A673 (cell line): ENCODE measurements around the gene STX11. TPM values are rescaled to one million over a fixed set of nuclear protein-coding genes. Genes with fewer than 3 reads are reported as not detected.

Experiments used
- BruUV-seq: library from RNA; stranded (reverse); fragments of 400-500 nt; replicated peaks from 2 replicates; lab custom pipeline; 2021; lab: Mats Ljungman, UMichigan
- CTCF ChIA-PET: fragments of 300-600 bp; sonication (Branson Sonifier 250); formaldehyde crosslinking; loops from one replicate; lab custom pipeline; 2022; ENCODE audit warnings: antibody characterized with exemption; lab: Charles Lee
- POLR2A ChIA-PET: fragments of 300-600 bp; sonication (Branson Sonifier 250); formaldehyde crosslinking; loops from one replicate; lab custom pipeline; 2022; ENCODE audit warnings: antibody characterized with exemption; ENCODE audit not compliant: low non-redundant PET; lab: Charles Lee
- DNase-seq: peaks from one replicate; pipeline ENCODE4 v3.0.0-alpha.2; 2015; ENCODE audit warnings: low spot score
- H3K27ac ChIP-seq: fragments of 200-600 bp; sonication (generic); 2 replicates; pipeline ENCODE4 v1.5.1; 2016; ENCODE audit warnings: mixed run types, low read depth, mild to moderate bottlenecking, mixed read lengths, antibody characterized with exemption, low read length; ENCODE audit not compliant: poor library complexity, severe bottlenecking
- H3K27me3 ChIP-seq: fragments of 200-600 bp; sonication (generic); replicated peaks from 2 replicates; pipeline ENCODE4 v1.6.1; 2017; ENCODE audit warnings: mixed run types, low read depth, mild to moderate bottlenecking, mixed read lengths, antibody characterized with exemption, low read length; ENCODE audit not compliant: insufficient read depth, poor library complexity
- H3K36me3 ChIP-seq: fragments of 200-600 bp; sonication (generic); 2 replicates; pipeline ENCODE4 v1.6.1; 2016; ENCODE audit warnings: mixed run types, mild to moderate bottlenecking, mixed read lengths, antibody characterized with exemption, low read length; ENCODE audit not compliant: insufficient read depth, poor library complexity, severe bottlenecking
- H3K4me1 ChIP-seq: fragments of 200-600 bp; sonication (generic); 2 replicates; pipeline ENCODE4 v1.6.1; 2017; ENCODE audit warnings: mixed run types, mild to moderate bottlenecking, mixed read lengths, antibody characterized with exemption, low read length; ENCODE audit not compliant: insufficient read depth, poor library complexity, severe bottlenecking
- H3K4me3 ChIP-seq: fragments of 200-600 bp; sonication (generic); 2 replicates; pipeline ENCODE4 v1.5.1; 2016; ENCODE audit warnings: low read depth, mixed run types, mild to moderate bottlenecking, mixed read lengths, low read length; ENCODE audit not compliant: poor library complexity, severe bottlenecking
- H3K9me3 ChIP-seq: fragments of 200-600 bp; sonication (generic); 2 replicates; pipeline ENCODE4 v1.6.1; 2016; ENCODE audit warnings: mixed run types, low read depth, mild to moderate bottlenecking, mixed read lengths, antibody characterized with exemption, low read length; ENCODE audit not compliant: poor library complexity, severe bottlenecking
- EZH2 ChIP-seq: fragments of 200-600 bp; sonication (generic); IDR thresholded peaks from 2 replicates; pipeline ENCODE4 v1.6.1; 2017; ENCODE audit warnings: borderline replicate concordance, low read depth, mild to moderate bottlenecking, mixed read lengths, antibody characterized with exemption, low read length; ENCODE audit not compliant: poor library complexity, severe bottlenecking
- intact Hi-C: fragments of 100-400 bp; cut with micrococcal nuclease; formaldehyde crosslinking; loops from one replicate; pipeline ENCODE4 v1.10.0; 2022; ENCODE audit not compliant: unreplicated experiment
- total RNA-seq: library from RNA; stranded (reverse); gene quantifications from 2 replicates; pipeline ENCODE4 v1.2.3, GENCODE V29; 2021
- TF ChIP-seq, protein P1 (sequence below): fragments of 300-800, 200-600 bp; sonication (generic); conservative IDR thresholded peaks from 2 replicates; pipeline ENCODE4 v1.5.1; 2017; ENCODE audit warnings: low read depth, mild to moderate bottlenecking, antibody characterized with exemption, low read length, moderate library complexity, mixed read lengths

The STX11 gene
- total RNA-seq, 1 experiment from 2014 or later = 0.30 TPM

DNA sequence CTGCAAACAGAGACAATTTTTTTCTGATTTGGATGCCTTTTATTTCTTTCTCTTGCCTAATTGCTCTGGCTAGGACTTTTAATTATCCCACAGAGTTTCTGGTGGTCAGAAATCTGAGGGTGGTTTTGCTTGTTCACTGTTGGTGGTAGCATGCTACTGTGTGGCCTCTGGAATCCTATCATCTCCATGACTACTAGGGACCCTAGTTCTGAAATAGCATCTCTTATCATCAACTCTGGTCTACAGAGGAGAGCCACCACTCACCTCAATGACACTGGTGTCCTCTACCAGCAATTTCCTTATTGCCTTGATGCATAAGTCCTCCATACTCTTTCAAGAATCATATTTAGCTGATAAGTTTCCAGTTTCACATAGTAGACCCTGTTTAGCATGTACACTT is 27.5 kb upstream of the STX11 start:
- Histone ChIP-seq H3K36me3 (no peaks in the 10 kb centered on the region), H3K9me3 (no peaks in the 10 kb centered on the region), H3K4me1 (no peaks in the 10 kb centered on the region), H3K27me3 (no peaks in the 10 kb centered on the region), H3K4me3 (no peak overlapping the region), H3K27ac (no peak overlapping the region)
- ChIA-PET POLR2A (interaction anchor here (0.7 kb wide), 1 partner anchor 33 kb away, joined by 3 read pairs; no protein-coding TSS in a partner anchor), CTCF (no interaction called here)
- TF ChIP-seq, protein P1, sequence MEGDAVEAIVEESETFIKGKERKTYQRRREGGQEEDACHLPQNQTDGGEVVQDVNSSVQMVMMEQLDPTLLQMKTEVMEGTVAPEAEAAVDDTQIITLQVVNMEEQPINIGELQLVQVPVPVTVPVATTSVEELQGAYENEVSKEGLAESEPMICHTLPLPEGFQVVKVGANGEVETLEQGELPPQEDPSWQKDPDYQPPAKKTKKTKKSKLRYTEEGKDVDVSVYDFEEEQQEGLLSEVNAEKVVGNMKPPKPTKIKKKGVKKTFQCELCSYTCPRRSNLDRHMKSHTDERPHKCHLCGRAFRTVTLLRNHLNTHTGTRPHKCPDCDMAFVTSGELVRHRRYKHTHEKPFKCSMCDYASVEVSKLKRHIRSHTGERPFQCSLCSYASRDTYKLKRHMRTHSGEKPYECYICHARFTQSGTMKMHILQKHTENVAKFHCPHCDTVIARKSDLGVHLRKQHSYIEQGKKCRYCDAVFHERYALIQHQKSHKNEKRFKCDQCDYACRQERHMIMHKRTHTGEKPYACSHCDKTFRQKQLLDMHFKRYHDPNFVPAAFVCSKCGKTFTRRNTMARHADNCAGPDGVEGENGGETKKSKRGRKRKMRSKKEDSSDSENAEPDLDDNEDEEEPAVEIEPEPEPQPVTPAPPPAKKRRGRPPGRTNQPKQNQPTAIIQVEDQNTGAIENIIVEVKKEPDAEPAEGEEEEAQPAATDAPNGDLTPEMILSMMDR = no peak
- TF ChIP-seq EZH2 = no peak
- intact Hi-C loops = no loop called here
- no peak for DNase-seq
- BruUV-seq = no TSS peak

DNA sequence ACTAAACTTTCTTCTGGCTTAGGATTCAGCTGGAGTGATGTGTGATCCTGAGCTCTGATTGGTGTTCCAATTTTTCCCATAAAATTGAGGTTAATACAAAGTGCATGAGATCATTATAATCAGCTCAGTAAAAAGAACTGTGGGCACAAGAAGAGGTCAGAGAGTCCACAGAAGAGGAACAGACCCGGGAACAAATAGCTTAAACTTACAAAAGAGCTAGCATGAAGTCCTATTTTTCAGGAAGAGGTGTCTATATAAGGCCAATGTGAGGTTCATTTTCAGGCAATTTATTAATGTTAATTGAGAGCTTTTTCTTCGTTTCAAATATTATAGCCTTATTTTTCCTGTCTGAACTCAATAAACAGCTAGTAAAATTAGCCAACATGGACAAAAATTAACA is 26.9 kb upstream of the STX11 start:
- POLR2A ChIA-PET = no interaction called here
- BruUV-seq = no TSS peak

DNA sequence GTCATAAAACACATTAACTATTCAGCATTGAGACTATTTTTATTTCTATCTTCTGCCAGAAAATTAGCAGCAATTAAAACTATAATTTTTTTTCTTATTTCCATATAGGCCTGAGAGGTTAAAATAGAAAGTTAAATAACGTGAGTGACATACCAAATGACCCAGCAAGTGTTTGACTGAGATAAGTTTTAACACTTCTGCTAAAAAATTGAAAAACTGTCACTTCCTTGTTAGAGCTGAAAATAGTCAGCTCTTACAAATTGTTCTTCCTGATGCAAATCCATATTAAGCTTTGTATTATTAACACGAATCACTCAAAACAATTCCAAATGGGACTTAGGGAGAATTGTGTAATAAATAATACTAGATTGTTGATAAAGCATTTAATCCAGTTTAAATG is 26.5 kb upstream of the STX11 start:
- no peaks in the 10 kb centered on the region for H3K9me3 ChIP-seq
- no peak overlapping the region for H3K4me3 ChIP-seq
- CTCF ChIA-PET = no interaction called here
- no peaks in the 10 kb centered on the region for H3K27me3 ChIP-seq
- DNase-seq = no peak
- intact Hi-C loops = no loop called here
- no TSS peak for BruUV-seq
- POLR2A ChIA-PET = no interaction called here
- H3K36me3 ChIP-seq = no peaks in the 10 kb centered on the region
- H3K27ac ChIP-seq = no peak overlapping the region
- no peaks in the 10 kb centered on the region for H3K4me1 ChIP-seq
- TF ChIP-seq, protein P1 = no peak
- TF ChIP-seq EZH2 = no peak

More for the DNA sequence above, 26.9 kb upstream of the STX11 start:
- H3K36me3 ChIP-seq = no peaks in the 10 kb centered on the region
- H3K4me3 ChIP-seq = no peak overlapping the region
- no peaks in the 10 kb centered on the region for H3K9me3 ChIP-seq
- no peak overlapping the region for H3K27ac ChIP-seq
- H3K4me1 ChIP-seq = no peaks in the 10 kb centered on the region
- no peak for TF ChIP-seq EZH2
- TF ChIP-seq, protein P1 = no peak
- no peaks in the 10 kb centered on the region for H3K27me3 ChIP-seq
- no peak for DNase-seq
- intact Hi-C loops = no loop called here
- CTCF ChIA-PET = no interaction called here
